Stimulated activated CD8-positive, alpha-beta memory T cell treated with anti-CD3 and anti-CD28 coated beads, Interleukin-4, amount 100 ng/mL, for 48 hours (primary cell): ENCODE results near the gene BCKDK.
"Not testable (repeated sequence)": the region's sequence is repeated elsewhere in the genome, so short reads cannot be mapped to it uniquely, and the experiment has no call there.

Experiments
- DNase-seq: peaks from one replicate; pipeline ENCODE4 v3.0.0-alpha.2; 2020

BCKDK gene

DNA sequence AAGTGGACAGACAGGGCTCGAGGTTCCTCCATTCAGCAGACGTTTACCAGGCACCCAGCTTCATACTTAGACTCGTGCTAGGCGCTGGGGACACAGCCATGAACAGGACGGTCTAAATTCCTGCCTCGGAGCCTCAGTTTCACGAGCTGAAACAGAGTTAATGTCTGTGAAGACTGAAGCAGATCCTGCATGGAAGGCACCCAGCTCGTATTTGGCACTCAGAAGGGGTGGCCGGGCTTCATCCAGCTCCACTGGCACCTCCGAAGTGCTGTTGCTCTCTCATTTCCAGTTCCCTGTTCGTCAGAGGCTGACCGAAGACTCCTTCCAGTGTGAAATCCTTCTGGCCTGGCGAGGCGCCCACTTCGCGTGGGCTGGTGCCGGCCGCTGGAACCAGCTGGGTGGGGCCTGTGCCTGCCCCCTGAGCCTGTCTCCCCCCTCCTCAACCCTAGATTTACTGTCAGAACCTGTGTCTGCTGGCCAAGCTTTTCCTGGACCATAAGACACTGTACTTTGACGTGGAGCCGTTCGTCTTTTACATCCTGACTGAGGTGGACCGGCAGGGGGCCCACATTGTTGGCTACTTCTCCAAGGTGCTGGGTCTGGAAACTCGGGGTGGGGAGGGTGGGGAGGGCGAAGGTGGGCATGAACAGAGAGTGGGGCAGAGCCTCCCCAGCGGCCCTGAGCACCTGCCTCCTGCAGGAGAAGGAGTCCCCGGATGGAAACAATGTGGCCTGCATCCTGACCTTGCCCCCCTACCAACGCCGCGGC, 21.6 kb downstream of the BCKDK start:
- no peak for DNase-seq

GRCh38 chr16:31130336-31130891, 22.2 kb downstream of the BCKDK start:
- DNase-seq, result no peak

DNA sequence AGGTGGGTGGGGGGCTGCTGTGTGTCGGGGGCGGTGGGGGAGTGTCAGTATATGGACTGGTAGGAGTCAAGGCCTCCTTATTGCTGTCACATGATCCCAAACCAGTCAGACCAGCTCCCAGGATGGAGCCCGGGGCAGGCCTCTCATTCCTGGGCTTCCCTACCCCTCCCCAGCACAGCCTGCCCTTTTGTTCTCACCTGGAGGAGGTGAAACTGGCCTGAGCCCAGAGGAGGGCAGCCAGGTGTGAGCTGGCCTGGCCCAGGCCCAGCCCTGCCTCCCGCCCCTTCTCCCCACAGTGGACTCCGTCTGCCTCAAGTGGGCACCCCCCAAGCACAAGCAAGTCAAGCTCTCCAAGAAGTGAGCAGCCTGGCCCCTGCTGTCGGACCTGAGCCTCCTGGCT, 22.7 kb downstream of the BCKDK start:
- no peak for DNase-seq

- DNase-seq, result no peak
Observed at GRCh38 chr16:31131416-31131815, 23.2 kb downstream of the BCKDK start.

GRCh38 chr16:31131841-31132271, 23.7 kb downstream of the BCKDK start:
- no peak for DNase-seq

DNA sequence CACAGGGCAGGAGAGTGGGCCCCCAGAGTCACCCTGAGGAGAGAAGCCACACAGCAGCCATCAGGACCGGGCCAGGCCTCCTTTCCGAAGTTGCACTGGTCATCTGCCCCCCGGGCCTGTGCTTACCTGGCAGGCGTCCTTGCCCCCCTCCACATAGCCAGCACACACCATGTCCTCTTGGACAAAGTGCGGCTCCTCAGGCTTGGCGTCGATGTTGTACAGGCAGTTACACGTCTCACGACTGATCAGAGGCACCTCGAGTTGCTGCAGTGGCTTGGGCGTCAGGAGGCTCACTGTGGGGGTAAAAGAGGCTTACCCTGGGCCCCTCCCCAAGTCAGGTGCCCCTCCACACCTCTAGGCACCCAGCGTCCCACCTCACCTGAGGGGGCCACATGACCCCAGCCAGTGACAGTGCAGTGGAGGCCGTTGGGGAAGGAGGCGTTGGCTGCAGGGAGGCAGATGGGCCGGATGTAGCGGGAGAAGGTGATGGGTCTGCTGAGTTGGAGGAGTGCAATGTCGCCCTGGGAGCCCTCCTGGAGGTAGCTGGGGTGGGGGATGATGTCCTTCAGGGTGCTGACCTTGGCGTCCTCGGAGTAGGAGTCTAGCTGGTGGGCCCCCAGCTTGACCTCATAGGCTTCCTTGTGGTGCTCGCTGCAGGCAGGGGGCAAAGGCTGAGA, 24.3 kb downstream of the BCKDK start:
- no peak for DNase-seq

- DNase-seq, result no peak
Observed at GRCh38 chr16:31133046-31133501, 24.9 kb downstream of the BCKDK start.

DNA sequence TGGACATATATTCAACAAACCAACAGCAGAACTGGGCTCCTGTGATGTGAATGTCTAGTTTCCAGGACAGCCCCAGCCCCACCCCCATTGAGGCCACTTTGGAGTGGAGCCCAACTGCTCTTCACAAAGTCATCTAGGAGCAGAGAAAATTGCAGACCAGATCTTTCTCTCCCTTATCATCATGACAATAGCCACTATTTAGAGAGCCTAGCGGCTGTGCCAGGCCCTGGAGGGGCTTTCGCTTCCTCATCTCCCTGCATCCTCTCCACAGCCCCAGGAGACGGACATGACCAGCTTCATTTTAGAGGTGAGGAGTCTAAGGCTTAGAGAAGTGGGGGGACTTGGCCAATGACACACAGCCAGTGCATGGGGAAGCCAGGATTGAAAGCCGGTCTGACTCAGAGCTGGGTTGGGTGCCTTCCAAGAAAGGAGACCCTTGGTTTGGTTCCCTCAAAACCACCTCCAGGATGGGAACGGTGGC, 25.9 kb downstream of the BCKDK start:
- no peak for DNase-seq

GRCh38 chr16:31134625-31135534, 26.7 kb downstream of the BCKDK start:
- DNase-seq, result no peak

DNA sequence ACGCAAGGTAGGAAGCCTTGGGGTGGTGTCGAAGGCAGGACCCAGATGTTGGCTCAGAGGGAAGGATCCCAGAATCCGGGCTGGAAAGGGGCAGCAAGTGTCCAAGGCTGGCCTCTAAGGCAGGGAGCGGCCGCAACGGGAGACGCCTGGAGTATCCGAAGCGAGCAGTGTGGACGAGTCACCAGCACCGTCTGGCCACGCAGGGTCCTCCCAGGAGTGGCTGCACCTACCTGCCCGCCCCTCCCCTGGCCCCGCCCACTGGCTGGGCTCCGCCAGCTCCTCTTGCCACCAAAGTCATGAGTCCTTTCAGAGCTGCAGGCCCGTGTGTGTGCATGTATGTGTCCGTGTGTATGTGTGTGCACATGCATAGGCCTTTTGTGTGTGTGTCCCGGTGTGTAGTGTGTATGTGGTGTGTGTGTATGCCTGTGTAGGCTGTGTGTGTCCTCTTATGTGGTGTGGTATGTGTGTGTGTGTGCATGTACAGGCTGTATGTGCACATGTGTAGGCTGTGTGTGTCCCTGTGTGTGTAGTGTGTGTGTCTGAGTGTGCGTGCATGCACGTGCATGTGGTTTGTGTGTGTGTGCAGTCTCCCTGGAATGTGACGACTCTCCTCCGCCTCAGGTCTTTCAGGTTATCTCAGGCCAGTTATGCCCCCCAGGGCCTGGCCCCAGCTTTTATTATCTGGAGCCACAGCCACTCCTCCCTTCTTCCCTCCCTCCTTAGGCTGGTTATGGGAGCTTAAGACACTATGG, 27.5 kb downstream of the BCKDK start, which contains the start of gene PRSS8:
PRSS8 (minus strand) TSS at position 193 of the 752 bp plus-strand sequence. CDS start 229 bp downstream, outside the sequence.
- DNase-seq, result no peak

DNA sequence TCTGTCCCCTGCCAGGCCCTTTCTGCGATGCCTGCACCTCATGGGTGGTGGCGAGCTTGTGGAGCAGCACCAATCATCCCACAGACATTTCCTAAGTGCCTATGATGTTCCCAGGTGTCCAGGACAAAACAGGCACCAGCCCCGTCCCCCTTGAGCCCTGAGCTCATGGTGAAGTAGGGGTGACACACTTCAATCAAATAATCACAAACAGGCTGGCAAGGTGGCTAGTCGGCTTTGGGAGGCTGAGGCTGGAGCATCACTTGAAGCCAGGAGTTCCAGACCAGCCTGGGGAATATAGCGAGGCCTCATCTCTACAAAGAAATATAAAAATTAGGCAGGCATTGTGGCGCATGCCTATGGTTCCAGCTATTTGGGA, 28.1 kb downstream of the BCKDK start:
- DNase-seq, result no peak

- not testable (repeated sequence) for DNase-seq
Observed at GRCh38 chr16:31136822-31137499, 28.8 kb downstream of the BCKDK start.

GRCh38 chr16:31138621-31139578, 30.7 kb downstream of the BCKDK start:
- DNase-seq, result no peak

- DNase-seq, result not testable (repeated sequence)
Observed at GRCh38 chr16:31141071-31141469, 32.9 kb downstream of the BCKDK start.

DNA sequence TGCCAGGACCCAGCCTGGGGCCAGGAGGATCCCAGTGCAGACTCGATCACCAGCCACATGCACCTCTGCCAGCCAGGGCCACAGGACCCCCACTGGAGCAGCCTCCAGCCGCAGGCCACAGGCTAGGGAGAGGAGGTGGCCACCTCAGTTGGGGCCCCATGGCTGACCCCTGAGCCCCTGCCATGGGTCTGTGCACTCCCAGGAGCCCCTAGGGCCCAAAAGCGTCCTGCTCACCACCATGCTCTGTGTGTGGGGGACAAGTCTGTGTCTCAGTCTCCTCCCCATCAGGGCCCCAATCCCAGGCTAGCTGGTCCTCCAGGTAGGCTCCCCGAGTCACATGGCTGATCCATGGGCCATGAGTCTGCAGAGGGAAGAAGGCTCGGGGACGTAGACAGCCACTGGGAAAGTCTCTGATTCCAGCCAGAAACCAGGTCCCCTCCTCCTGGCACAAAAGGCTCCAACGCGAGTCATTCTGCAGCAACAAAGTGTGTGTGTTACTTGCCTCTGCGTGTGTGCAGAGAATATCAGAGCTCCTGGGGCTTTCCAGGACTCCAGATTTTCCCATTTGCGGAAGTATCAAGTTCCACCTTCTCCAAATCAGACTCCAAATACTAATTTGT, 33.4 kb downstream of the BCKDK start:
- DNase-seq, result peak; percentile 35

- DNase-seq, result peak; percentile 100
Observed at GRCh38 chr16:31142109-31143010, 34.2 kb downstream of the BCKDK start.

DNA sequence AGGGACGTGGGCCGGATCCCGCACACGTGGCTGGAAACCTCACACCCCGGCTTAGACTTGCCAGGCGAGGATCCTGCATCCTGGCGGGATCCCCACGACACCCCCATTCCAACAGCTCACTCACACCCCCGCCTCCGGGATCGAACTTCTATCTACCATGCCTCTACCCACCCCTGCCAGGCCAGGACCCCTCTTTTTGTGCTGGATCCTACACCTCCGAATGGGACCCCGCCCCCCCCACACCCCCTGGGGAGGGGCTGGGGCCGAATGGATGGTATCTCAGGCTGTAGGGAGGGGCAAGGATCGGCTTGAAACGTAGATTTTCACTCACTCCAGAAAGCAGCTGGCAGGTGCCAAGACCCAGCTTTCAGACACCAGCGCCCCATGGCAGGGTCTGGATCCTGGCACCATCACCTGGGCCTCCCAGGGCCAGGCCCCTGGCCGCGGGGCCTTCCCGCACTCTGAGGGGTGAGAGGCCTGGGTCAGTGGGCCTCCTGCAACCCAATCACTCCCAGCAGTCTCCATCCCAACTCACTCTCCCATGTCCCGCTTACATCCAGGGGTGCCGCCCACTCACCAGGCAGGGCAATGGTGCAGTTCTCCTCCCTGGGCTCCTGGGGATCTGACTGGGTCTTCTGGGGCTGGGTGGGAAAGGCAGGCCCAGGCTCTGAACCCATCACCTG, 35.0 kb downstream of the BCKDK start:
- no peak for DNase-seq

DNA sequence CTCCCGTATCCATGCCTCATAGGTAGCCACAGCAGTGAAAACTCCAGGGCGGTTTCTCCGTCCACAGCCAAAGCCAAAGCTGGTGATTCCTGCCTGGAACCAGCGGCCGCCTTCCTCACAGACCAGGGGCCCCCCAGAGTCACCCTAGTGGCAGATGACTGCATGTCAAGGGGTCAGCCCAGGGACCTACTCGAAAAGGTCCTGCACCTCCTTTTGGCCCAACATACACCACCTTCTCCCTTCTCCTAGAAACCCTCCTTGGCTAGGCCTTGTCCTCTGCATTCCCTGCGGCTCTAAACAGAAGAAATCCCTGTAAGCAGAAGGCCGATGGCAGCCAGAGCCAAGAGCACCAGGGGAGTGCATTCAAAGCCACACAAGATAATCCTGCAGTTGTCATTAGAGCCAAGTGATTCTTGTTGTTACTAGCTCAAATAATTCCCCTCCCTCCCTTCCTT, 35.5 kb downstream of the BCKDK start:
- DNase-seq, result no peak
